GM15510 (cell line): ENCODE data around the gene ATRN.

Source experiments
- POLR2A ChIP-seq: IDR thresholded peaks from 3 replicates; pipeline ENCODE4 v1.6.1; 2011; ENCODE audit warnings: borderline replicate concordance; ENCODE audit not compliant: insufficient read length; ENCODE audit errors: extremely low read depth

The ATRN gene

DNA sequence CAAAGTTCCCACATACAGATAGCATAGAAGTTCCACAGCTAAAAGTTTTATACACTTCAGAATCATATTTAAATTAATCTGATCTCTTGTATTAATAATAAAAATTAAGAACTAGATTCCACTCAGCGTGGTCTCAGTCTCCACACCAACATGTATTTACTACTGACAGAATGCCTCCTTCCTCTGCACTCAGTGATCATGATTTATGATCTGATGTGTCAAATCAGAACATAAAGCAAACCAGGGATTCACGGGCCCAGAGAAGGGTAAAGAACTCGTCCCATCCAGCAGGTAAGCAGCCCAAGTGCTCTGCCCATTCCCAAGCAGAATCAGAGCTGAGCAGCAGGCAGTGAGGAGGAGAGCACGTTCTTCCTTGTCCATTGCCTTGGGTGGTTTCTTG lies 14.2 kb upstream of the ATRN start:
- no peak for TF ChIP-seq POLR2A

DNA sequence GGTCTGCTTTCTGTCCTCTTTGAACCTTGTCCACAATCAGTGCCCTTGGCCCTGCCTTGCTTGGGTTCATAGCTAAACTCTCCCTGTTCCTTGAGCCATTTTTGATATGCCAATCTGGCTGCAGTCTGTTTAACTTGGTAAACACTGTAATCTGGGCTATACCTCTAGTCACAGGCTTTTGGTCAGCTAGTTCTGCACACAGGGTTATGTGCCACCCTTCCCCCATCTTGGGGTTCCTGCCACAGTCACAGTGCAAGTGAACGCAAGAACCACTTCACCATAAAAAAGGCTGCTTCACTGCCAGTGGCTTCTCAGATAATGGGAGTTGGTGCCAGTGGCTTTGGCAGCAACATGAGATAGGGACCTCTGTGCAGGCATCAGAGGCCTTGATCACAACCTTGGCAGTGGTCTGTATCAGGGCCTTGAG lies 10.9 kb upstream of the ATRN start:
- TF ChIP-seq POLR2A = no peak

DNA sequence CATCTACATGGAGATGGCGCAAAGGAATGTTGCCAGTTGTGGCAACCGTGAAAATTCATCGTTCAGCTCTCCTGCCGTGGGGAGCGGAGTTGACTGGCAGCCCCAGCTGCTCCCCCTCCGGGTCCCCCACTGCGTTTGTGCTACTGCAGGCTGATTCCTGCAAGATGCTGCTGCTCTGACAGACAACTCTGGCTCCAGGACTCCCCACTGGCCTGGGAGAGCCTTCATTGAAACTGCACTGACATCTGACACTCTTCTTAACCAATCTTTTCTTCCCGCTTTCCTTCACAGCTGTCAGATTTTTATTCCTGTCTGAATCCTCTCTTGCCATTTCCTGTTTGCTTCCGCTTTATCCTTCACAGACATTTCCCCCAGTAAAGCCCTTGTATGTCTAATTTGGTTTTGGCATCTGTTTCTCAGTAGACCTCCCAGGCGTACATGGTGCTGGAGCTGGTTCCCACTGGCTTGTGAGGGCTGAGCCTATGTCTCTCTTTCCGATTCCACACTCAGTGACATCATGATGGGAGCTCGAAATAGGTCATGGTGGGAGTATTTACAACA lies 9.5 kb upstream of the ATRN start:
- no peak for TF ChIP-seq POLR2A

DNA sequence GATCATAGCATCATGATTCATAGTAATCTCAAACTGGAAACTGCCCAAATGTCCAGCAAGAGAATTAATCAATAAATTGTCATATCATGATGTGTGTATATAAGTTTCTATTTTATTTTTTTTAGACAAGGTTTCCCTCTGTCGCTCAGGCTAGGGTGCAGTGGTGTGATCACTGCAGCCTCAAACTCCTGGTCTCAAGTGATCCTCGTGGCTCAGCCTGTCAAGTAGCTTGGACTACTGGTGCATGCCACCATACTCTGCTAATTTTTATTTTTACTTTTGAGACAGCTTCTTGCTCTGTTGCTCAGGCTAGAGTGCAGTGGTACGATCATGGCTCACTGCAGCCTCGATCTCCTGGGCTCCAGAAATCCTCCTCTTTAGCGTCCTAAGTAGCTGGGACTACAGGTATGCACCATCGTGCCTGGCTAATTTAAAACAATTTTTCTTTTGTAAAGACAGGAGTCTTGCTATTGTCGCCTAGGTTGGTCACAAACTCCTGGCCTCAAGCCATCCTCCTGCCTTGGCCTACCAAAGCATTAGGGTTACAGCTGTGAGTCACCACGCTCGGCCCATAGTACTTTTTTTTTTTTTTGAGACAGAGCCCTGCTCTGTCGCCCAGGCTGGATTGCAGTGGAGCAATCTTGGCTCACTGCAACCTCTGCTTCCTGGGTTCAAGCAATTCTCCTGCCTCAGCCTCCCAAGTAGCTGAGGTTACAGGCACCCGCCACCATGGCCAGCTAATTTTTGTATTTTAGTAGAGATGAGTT lies 8.7 kb upstream of the ATRN start:
- TF ChIP-seq POLR2A = no peak

DNA sequence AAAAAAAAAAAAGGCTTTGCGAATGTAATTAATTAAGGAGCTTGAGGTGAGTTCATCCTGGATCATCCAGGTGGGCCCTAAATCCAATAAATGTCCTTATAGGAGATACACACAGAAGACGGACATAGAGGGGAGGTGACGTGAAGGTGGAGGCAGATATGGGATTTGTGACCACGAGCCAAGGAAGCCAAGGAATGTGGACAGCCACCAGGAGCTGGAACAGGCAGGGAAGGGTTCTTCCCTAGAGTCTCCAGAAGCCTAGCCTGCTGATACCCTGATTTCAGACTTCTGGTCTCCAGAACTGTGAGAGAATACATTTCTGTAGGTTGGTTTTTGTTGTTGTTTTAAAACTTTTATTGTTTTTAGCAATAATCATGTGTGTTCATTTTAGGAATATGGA lies 6.7 kb upstream of the ATRN start:
- TF ChIP-seq POLR2A = no peak

DNA sequence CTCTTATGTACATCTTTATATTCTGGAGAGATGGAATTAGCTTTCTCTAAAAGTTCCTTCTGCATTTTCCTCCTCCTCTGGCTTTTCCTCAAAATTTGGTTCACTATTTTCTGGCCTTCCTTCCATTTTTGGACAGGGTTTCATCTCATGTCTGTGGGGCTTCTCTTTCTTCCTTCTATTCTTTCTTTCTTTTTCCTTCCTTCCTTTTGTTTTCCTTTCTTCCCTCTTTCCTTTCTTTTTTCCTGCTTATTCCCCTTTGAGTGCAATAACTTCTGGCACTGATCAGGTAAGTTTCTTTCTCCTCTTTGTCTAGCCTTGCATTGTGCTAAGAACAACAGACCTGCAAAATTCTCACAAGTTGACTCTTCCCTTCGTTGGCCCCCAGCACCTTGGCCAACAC lies 5.5 kb upstream of the ATRN start:
- no peak for TF ChIP-seq POLR2A

DNA sequence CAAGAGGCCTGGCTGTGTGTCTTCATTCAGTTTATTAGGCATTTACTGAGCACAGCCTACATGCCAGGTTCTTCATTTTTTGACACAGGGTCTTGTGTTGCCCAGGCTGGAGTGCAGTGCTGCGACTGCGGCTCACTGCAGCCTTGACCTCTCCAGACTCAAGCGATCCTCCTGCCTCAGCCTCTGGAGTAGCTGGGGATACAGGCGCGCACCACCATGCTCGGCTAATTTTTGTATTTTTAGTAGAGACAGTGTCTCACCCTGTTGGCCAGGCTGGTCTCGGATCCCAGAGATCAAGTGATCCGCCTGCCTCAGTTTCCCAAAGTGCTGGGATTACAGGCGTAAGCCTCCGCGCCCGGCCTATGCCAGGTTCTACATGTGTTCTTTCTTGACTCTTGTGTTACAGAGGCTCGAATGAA lies 601 bp upstream of the ATRN start:
- TF ChIP-seq POLR2A = no peak

DNA sequence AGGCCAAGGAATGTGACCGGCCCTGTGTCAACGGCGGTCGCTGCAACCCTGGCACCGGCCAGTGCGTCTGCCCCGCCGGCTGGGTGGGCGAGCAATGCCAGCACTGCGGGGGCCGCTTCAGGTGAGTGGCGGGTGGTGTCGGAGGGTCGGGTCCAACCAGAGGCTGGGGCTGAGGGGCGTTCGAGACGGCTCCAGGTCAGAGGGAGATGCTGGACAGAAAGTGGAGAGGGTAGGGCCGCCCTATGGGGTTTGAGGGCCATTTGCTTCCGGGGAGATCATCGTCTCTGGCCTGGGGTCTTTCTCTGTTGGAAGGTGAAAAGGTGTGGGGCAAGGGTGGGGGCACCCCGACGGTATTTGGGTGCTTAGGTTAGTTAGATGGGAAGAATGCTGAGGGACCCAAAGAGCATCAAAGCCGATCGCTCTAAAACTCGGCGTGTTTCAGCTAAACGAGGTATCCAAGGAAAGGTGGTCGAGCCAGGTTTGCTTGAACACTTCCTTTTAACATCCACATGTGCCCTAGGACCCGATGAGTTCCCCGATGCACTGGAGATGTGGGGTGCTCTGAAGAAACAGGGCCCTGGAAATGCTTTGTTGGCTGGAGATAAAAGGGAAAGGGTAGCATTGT lies 691 bp downstream of the ATRN start:
- no peak for TF ChIP-seq POLR2A

DNA sequence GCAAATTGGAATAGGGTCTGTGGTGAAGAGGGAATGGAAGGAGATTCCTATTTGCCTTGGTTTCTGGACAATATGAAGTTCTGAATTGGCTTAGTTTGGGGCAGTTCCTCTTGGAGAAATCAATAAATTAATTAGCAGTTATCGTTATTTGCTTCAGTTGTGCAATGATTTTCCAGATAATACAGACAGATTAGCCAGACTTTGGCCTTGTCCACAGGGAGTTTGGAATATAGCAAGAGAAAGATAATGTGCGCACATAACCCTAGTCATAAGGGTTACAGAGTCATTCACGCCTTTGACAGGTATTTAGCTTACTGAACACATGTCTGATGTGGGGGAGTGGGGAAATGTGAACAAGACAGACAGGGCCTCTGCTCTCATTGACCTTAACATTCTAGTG lies 1.3 kb downstream of the ATRN start:
- TF ChIP-seq POLR2A = no peak

DNA sequence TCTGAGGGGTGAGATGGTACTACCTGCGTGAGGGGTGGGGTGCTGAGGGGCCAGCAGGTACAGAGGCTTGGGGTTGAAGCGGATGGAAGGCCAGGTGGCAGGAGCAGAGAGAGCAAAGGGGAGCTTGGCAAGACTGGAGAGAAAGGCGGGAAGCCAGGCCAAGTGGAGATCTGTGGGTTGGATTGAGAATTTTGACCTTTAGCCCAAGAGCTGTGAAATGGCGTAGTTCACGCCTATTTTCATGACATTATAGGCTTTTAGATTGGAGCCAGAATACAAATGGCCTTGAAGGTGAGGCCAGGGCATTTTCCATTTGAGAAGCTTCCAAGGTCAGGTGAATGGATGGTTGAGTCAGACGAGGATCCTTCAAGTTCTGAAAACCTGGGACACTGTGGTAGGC lies 2.5 kb downstream of the ATRN start:
- TF ChIP-seq POLR2A = no peak

DNA sequence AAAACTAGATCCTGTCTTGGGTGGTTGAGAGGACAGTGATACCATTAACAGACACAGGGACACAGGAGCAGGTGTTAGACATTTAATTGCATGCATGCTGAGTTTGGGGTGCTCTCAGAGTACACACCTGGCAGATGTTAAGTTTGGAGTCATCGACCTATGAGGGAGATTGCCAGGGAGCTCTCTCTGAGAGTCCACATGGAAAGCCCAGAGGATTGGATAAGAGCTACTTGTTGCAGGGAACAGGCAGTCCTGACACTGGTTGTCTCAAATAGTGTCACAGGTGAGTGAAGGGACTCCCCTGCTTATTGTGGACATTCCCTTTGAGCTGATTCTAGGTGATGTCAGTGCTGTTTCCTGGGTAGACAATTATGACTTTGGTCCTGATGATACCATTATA lies 3.1 kb downstream of the ATRN start:
- TF ChIP-seq POLR2A = no peak

DNA sequence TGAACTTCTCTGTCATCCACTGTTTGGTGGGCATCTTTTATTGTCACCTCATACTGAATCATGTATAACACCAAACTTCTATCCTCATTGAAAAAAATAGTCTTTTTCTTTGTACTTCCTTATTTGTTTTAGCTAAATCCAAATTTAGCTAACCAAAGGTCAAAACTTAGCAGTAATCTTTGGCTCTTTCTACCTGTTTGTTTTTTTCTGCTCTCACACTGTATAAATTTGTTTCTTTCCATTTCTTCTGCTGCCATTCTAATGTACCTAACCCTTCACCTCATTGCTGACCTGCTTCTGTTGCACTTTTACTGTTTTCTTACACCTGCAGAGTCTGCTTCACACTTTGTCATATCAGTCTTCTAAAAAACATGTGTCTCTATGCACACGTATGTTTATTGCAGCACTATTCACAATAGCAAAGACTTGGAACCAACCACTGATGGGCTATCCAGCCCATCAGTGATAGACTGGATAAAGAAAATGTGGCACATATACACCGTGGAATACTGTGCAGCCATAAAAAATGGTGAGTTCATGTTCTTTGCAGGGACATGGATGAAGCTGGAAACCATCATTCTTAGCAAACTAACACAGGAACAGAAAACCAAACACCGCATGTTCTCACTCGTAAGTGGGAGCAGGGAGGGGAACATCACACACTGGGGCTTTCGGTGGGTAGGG lies 7.2 kb downstream of the ATRN start:
- TF ChIP-seq POLR2A = no peak

DNA sequence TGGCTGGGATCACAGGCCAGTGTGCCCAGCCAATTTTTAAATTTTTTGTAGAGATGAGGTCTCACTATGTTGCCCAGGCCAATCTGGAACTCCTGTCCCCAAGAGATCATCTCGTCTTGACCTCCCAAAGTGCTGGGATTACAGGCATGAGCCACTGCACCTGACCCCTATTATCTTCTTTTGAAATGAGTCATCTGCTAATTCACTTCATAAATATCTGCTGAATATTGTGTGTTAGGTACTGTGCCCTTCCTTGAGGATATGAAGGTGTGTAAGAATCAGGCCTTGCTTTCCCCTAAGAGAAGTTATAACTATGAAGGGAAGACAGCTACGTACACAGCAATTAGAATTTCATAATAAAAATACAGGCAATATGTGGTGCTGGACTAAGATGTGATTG lies 8.2 kb downstream of the ATRN start:
- no peak for TF ChIP-seq POLR2A

DNA sequence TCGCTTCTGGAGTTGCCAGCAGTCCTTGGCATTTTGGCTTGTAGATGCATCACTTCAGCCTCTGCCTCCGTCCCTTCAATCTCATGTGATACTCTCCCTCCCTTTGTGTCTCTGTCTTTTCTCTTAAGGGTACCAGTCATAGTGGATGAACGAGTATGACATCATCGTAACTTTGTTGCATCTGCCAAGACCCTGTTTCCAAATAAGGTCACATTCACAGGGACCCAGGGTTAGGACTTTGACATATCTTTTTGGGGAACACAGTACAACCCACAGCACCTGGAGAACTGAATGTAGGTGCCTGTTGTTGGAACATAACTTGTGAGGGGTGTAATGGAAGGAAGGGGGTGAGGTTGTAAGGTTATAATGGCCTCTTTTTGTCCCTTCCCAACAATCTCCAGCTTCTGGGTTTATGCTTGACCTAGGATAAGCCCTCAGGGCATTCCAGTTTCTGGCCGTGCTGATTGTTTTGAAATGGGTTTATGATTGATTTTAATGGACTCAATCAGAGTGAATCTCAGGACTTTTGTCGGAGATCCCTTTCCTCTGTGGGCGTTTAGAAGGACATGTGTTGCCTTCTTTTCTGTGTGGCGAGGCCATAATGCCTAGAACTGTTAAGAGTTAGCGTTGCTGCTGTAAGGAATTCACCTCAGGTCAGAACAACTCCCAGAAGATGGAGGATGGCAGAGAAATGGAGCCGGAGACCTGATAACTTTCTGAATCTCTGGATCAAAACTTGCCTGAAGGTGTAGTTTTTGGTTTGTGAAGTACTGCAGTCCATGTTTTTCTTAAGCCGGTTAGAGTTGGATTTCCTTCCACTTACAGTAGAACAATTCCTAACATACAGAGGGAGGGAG lies 9.2 kb downstream of the ATRN start:
- TF ChIP-seq POLR2A = no peak

DNA sequence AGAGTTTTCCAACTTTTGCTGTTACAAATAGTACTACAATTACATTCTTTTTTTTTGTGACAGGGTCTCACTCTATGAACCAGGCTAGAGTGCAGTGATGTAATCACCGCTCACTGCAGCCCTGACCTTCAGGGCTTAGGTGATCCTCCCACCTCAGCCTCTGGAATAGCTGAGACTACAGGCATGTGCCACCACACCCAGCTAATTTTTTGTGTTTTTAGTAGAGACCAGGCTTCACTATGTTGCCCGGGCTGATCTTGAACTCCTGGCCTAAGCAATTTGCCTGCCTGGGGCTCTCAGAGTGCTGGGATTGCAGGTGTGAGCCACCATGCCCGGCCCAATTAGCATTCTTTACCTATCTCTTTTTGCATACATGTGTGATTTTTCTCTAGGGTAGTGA lies 12.5 kb downstream of the ATRN start:
- TF ChIP-seq POLR2A = no peak

DNA sequence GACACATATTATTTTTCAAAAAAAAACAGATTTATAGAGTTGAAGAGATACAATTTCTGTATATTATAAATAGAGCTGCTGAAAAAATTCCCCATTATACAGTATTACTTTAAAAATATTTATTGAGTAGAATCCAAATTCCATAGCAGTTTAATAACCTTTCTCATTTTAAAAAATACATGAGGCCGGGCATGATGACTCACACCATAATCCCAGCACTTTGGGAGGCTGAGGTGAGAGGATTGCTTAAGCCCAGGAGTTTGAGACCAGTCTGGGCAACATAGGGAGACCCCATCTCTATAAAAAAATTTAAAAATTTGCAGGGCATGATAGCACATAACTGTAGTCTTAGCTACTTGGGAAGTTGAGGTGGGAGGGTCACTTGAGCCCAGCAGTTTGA lies 13.0 kb downstream of the ATRN start:
- no peak for TF ChIP-seq POLR2A

DNA sequence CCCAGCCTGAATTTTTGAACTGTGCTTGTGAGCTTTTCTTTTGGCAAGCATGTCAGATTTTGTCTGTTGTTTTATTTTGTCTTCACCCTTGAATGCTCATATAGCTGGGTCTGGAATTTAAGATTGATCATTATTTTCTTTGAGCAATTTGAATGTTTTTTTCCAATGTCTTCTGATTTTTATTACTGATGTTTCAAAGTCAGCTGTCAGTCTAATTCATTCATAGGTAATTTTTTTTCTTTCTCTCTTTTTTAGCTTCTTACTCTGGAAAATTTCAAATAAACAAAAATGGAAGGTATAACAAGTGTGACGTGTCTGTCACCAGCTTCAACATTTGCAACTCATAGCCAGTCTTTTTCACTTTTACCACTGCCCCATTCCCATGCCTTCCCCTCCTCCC lies 15.1 kb downstream of the ATRN start:
- TF ChIP-seq POLR2A = no peak
